Thyroid gland (tissue), 4 donors: ENCODE measurements around the gene CCDC81. TPM values are rescaled to one million over a fixed set of nuclear protein-coding genes. Genes with fewer than 3 reads are reported as not detected.
A peak's percentile ranks its signal among the peaks of the same experiment; 100 is the strongest.

Experiments
- DNase-seq, 2 donors: peaks; one replicate each; pipeline ENCODE4 v3.0.0-alpha.2; 2019
- H3K27ac ChIP-seq, 3 donors: fragments of 200-600 bp; sonication (generic); 1 replicate in 2 of 3; 2 replicates in 1 of 3; pipeline ENCODE4 v1.5.1; 2016 to 2019; ENCODE audit warnings: mild to moderate bottlenecking in 1 of 3, moderate library complexity in 1 of 3
- H3K27me3 ChIP-seq: fragments of 200-600 bp; sonication (generic); one replicate; pipeline ENCODE4 v1.5.1; 2019
- H3K36me3 ChIP-seq, 2 donors: fragments of 200-600 bp; sonication (generic); one replicate each; pipeline ENCODE4 v1.5.1; 2016 to 2019
- H3K4me1 ChIP-seq, 2 donors: fragments of 200-600 bp; sonication (generic); one replicate each; pipeline ENCODE4 v1.5.1; 2017 to 2019
- H3K4me3 ChIP-seq, 3 donors: fragments of 200-600 bp; sonication (generic); replicated peaks in 1 of 3; 1 replicate in 2 of 3; 2 replicates in 1 of 3; pipeline ENCODE4 v1.5.1; 2016; ENCODE audit warnings: mild to moderate bottlenecking in 1 of 3
- H3K9me3 ChIP-seq: fragments of 200-600 bp; sonication (generic); one replicate; pipeline ENCODE4 v1.5.1; 2017
- POLR2A ChIP-seq, 2 donors: fragments of 450-650 bp; IDR thresholded peaks; one replicate each; pipeline ENCODE4 v1.6.1; 2017; ENCODE audit warnings: antibody characterized with exemption in 2 of 2, mild to moderate bottlenecking in 2 of 2, moderate library complexity in 1 of 2
- WGBS, 2 donors: methylation state at CpG; one replicate each; pipeline ENCODE4 v1.1.5; 2017; 5-methylcytosine and 5-hydroxymethylcytosine counted together
- intact Hi-C: fragments of 100-400 bp; cut with DNase I; formaldehyde crosslinking; loops from one replicate; pipeline ENCODE4 v1.15.1; 2023
- total RNA-seq, 4 donors: library from RNA; depleted of rRNA; stranded (reverse); fragments of >200 nt; gene quantifications; one replicate each; pipeline ENCODE4 v1.2.3, GENCODE V29; 2016
- TF ChIP-seq, protein P1 (sequence below), 6 experiments: fragments of 200-600 bp in 3 of 6; fragments of 450-650 bp in 3 of 6; sonication (generic) in 3 of 6; IDR thresholded peaks; one replicate each; pipeline ENCODE4 v1.5.1; 2016 to 2019; ENCODE audit warnings: antibody characterized with exemption in 6 of 6, mild to moderate bottlenecking in 2 of 6, inconsistent platforms in 1 of 6, moderate library complexity in 1 of 6

CCDC81 gene
- total RNA-seq, 4 donors from 2014 or later, result 0.34 to 5.0 (median 2.8) TPM

DNA sequence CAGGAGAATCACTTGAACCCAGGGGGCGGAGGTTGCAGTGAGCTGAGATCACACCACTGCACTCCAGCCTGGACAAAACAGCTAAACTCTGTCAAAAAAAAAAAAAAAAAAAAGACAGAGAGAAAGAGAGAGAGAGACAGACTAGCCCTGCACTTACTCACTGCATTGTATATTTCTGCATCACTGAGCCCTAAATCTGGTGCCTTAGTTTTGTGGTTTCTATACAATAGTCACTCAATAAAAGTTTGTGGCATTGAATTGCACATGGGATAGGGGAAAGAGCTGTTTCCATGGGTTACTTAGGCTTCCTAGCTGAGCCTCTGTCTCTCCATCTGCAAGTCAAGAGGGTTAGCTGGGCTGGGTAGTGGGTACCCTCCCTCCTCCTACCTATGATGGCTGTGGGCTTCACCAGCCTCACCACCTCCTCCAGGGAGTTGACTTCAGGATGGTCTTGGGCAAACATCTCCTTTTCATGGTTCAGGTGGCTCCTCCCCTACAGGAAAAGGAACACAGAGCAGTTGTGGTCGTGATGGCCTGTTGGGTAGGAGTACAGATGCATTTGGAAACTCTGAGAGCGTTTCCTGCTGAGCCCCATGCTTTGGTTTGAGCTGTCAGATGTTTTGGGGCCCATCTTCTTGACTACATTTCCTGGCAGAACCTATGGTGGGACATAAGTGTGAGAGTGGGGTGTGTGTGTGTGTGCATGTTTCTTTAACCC lies 73.2 kb downstream of the CCDC81 start:
- Histone ChIP-seq H3K27me3 (no peaks in the 10 kb centered on the region), H3K4me3 (no peak overlapping the region), H3K36me3 (no peaks in the 10 kb centered on the region), H3K4me1 (peaks cover 0 to 4% of the 10 kb centered on the region in 2 donors), H3K27ac (no peak overlapping the region), H3K9me3 (no peaks in the 10 kb centered on the region)
- TF ChIP-seq, protein P1, sequence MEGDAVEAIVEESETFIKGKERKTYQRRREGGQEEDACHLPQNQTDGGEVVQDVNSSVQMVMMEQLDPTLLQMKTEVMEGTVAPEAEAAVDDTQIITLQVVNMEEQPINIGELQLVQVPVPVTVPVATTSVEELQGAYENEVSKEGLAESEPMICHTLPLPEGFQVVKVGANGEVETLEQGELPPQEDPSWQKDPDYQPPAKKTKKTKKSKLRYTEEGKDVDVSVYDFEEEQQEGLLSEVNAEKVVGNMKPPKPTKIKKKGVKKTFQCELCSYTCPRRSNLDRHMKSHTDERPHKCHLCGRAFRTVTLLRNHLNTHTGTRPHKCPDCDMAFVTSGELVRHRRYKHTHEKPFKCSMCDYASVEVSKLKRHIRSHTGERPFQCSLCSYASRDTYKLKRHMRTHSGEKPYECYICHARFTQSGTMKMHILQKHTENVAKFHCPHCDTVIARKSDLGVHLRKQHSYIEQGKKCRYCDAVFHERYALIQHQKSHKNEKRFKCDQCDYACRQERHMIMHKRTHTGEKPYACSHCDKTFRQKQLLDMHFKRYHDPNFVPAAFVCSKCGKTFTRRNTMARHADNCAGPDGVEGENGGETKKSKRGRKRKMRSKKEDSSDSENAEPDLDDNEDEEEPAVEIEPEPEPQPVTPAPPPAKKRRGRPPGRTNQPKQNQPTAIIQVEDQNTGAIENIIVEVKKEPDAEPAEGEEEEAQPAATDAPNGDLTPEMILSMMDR (IDR thresholded peaks at IDR 0.05), result no peak
- no peak for TF ChIP-seq POLR2A (IDR thresholded peaks at IDR 0.05)
- DNase-seq, result no peak
- intact Hi-C loops, result no loop called here
- WGBS, 2 donors, result 78 to 94% methylated on average over 2 to 3 of the region's 3 CpGs

- H3K9me3 ChIP-seq, result no peaks in the 10 kb centered on the region
- H3K4me1 ChIP-seq, result no peaks in the 10 kb centered on the region
- no peaks in the 10 kb centered on the region for H3K27me3 ChIP-seq
- H3K4me3 ChIP-seq, result no peak overlapping the region
- intact Hi-C loops, result no loop called here
- TF ChIP-seq, protein P1 (IDR thresholded peaks at IDR 0.05), result no peak
- no peak for TF ChIP-seq POLR2A (IDR thresholded peaks at IDR 0.05)
- H3K36me3 ChIP-seq, result no peaks in the 10 kb centered on the region
- WGBS, 2 donors, result 78 to 83% methylated on average over 5 of the region's 5 CpGs
- no peak overlapping the region for H3K27ac ChIP-seq
- DNase-seq, result no peak
Measured at GRCh38 chr11:86449993-86450629, 75.4 kb downstream of the CCDC81 start.

- WGBS, 2 donors, result 81 to 88% methylated on average over 2 of the region's 2 CpGs
- Histone ChIP-seq H3K27me3 (no peaks in the 10 kb centered on the region), H3K27ac (no peak overlapping the region), H3K36me3 (no peaks in the 10 kb centered on the region), H3K4me3 (no peak overlapping the region), H3K9me3 (no peaks in the 10 kb centered on the region), H3K4me1 (peaks cover 0 to 17% of the 10 kb centered on the region in 2 donors)
- no peak for DNase-seq
- intact Hi-C loops, result no loop called here
- no peak for TF ChIP-seq POLR2A (IDR thresholded peaks at IDR 0.05)
- TF ChIP-seq, protein P1 (IDR thresholded peaks at IDR 0.05), result no peak
Measured at GRCh38 chr11:86453290-86454030, 78.8 kb downstream of the CCDC81 start.

- H3K4me3 ChIP-seq, result no peak overlapping the region
- H3K9me3 ChIP-seq, result no peaks in the 10 kb centered on the region
- H3K27ac ChIP-seq, result no peak overlapping the region
- no peak for TF ChIP-seq POLR2A (IDR thresholded peaks at IDR 0.05)
- TF ChIP-seq, protein P1 (IDR thresholded peaks at IDR 0.05), result peak; percentile 73 to 88 (median 86)
- intact Hi-C loops, result loop anchor here (5.0 kb wide), 2 partner anchors 151 to 361 kb away; no protein-coding TSS in a partner anchor
- peak; percentile 84 to 89 for DNase-seq
- no peaks in the 10 kb centered on the region for H3K27me3 ChIP-seq
- peaks cover 11 to 39% of the 10 kb centered on the region in 2 donors for H3K4me1 ChIP-seq
- no peaks in the 10 kb centered on the region for H3K36me3 ChIP-seq
- 12 to 17% methylated on average over 9 of the region's 9 CpGs for WGBS, 2 donors
Measured at GRCh38 chr11:86456075-86456939, 81.6 kb downstream of the CCDC81 start.
